WTC11 (cell line): Measurements from ENCODE around the gene ST8SIA1. TPM values are rescaled to one million over a fixed set of nuclear protein-coding genes. Genes with fewer than 3 reads are reported as not detected.

Source experiments
- ATAC-seq: fragments of 200-7000 bp; cut with Tn5 transposase; 2 replicates; pipeline ENCODE4 v1.10.0; 2021; ENCODE audit warnings: mild to moderate bottlenecking, moderate library complexity
- CTCF ChIA-PET: fragments of 300-600 bp; sonication (Branson Sonifier 250); formaldehyde crosslinking; loops from one replicate; lab custom pipeline; 2021; ENCODE audit warnings: antibody characterized with exemption; lab: Charles Lee
- POLR2A ChIA-PET: fragments of 350-600 bp; sonication (Branson Sonifier 250); formaldehyde crosslinking; loops from one replicate; lab custom pipeline; 2021; ENCODE audit warnings: antibody characterized with exemption; lab: Charles Lee
- DNase-seq: peaks from one replicate; pipeline ENCODE4 v3.0.0; 2021; ENCODE audit warnings: low spot score
- H3K27ac Mint-ChIP-seq: 2 replicates; pipeline ENCODE4 v1.8.0; 2021; ENCODE audit warnings: mixed read lengths
- H3K27me3 Mint-ChIP-seq: 2 replicates; pipeline ENCODE4 v1.8.0; 2021; ENCODE audit warnings: low read depth, mild to moderate bottlenecking, moderate library complexity, mixed read lengths
- H3K36me3 Mint-ChIP-seq: 2 replicates; pipeline ENCODE4 v1.8.0; 2021; ENCODE audit warnings: mixed read lengths
- H3K4me1 Mint-ChIP-seq: 2 replicates; pipeline ENCODE4 v1.8.0; 2022; ENCODE audit warnings: mixed read lengths
- H3K4me3 Mint-ChIP-seq: 2 replicates; pipeline ENCODE4 v1.8.0; 2021; ENCODE audit warnings: mild to moderate bottlenecking, moderate library complexity, mixed read lengths
- H3K9me3 Mint-ChIP-seq: 2 replicates; pipeline ENCODE4 v1.8.0; 2021; ENCODE audit warnings: mixed read lengths
- FOXK1 ChIP-seq: sonication (generic); formaldehyde crosslinking; IDR thresholded peaks from 2 replicates; pipeline ENCODE4 v1.8.0; 2022; ENCODE audit warnings: mild to moderate bottlenecking, moderate library complexity, missing genetic modification reagents
- GTF2I ChIP-seq: fragments of 250-450 bp; sonication (Bioruptor Pico); conservative IDR thresholded peaks from 2 replicates; pipeline ENCODE4 v1.4.0; 2021; ENCODE audit warnings: mild to moderate bottlenecking
- JAZF1 ChIP-seq: fragments of 250-450 bp; sonication (Bioruptor Pico); IDR thresholded peaks from 2 replicates; pipeline ENCODE4 v1.9.0; 2021; ENCODE audit warnings: moderate library complexity, mild to moderate bottlenecking, inconsistent platforms
- JUN ChIP-seq: sonication (generic); formaldehyde crosslinking; IDR thresholded peaks from 2 replicates; pipeline ENCODE4 v1.8.0; 2023; ENCODE audit warnings: mild to moderate bottlenecking, missing genetic modification reagents
- KAT7 ChIP-seq: sonication (generic); formaldehyde crosslinking; IDR thresholded peaks from 2 replicates; pipeline ENCODE4 v1.8.1; 2023; ENCODE audit warnings: missing genetic modification reagents, mild to moderate bottlenecking, borderline replicate concordance
- MXD4 ChIP-seq: fragments of 250-450 bp; sonication (Bioruptor Pico); IDR thresholded peaks from 2 replicates; pipeline ENCODE4 v1.8.0; 2021; ENCODE audit warnings: mild to moderate bottlenecking, moderate library complexity, borderline replicate concordance
- NFATC4 ChIP-seq: fragments of 250-450 bp; sonication (Bioruptor Pico); IDR thresholded peaks from 2 replicates; pipeline ENCODE4 v1.9.0; 2021; ENCODE audit warnings: mild to moderate bottlenecking
- NFYB ChIP-seq: sonication (generic); formaldehyde crosslinking; conservative IDR thresholded peaks from 2 replicates; pipeline ENCODE4 v1.8.0; 2022; ENCODE audit warnings: low read depth, missing genetic modification reagents
- ZNF138 ChIP-seq: sonication (generic); formaldehyde crosslinking; conservative IDR thresholded peaks from 2 replicates; pipeline ENCODE4 v1.8.1; 2022; ENCODE audit warnings: mild to moderate bottlenecking, moderate library complexity, missing genetic modification reagents
- ZNF263 ChIP-seq: sonication (generic); formaldehyde crosslinking; IDR thresholded peaks from 2 replicates; pipeline ENCODE4 v1.8.1; 2022; ENCODE audit warnings: low read depth, mild to moderate bottlenecking, moderate library complexity, missing genetic modification reagents
- ZNF317 ChIP-seq: sonication (generic); formaldehyde crosslinking; IDR thresholded peaks from 2 replicates; pipeline ENCODE4 v1.8.1; 2023; ENCODE audit warnings: low read depth, mild to moderate bottlenecking, moderate library complexity, missing genetic modification reagents, borderline replicate concordance
- ZNF671 ChIP-seq: fragments of 250-450 bp; sonication (Bioruptor Pico); IDR thresholded peaks from 2 replicates; pipeline ENCODE4 v1.8.0; 2021; ENCODE audit warnings: mild to moderate bottlenecking
- total RNA-seq: library from RNA; stranded (reverse); gene quantifications from 3 replicates; pipeline ENCODE4 v1.2.3, GENCODE V29; 2021
- TF ChIP-seq, protein P1 (sequence below): sonication (generic); formaldehyde crosslinking; IDR thresholded peaks from 2 replicates; pipeline ENCODE4 v1.8.1; 2022; ENCODE audit warnings: missing genetic modification reagents, borderline replicate concordance
- TF ChIP-seq, protein P2 (sequence below): sonication (generic); formaldehyde crosslinking; IDR thresholded peaks from 2 replicates; pipeline ENCODE4 v1.8.0; 2023; ENCODE audit warnings: missing genetic modification reagents
- TF ChIP-seq, protein P3 (sequence below): sonication (generic); formaldehyde crosslinking; IDR thresholded peaks from 2 replicates; pipeline ENCODE4 v1.8.0; 2022; ENCODE audit warnings: mild to moderate bottlenecking, missing genetic modification reagents
- TF ChIP-seq, protein P4 (sequence below): fragments of 250-450 bp; sonication (Bioruptor Pico); IDR thresholded peaks from 2 replicates; pipeline ENCODE4 v1.9.0; 2021; ENCODE audit warnings: mild to moderate bottlenecking, borderline replicate concordance
- TF ChIP-seq, protein P5 (sequence below): sonication (generic); formaldehyde crosslinking; IDR thresholded peaks from 2 replicates; pipeline ENCODE4 v1.8.1; 2022; ENCODE audit warnings: low read depth, mild to moderate bottlenecking, moderate library complexity, missing genetic modification reagents, borderline replicate concordance
- TF ChIP-seq, protein P6 (sequence below): sonication (generic); formaldehyde crosslinking; conservative IDR thresholded peaks from 2 replicates; pipeline ENCODE4 v1.8.1; 2023; ENCODE audit warnings: mild to moderate bottlenecking, low read depth, missing genetic modification reagents, moderate library complexity
- TF ChIP-seq, protein P7 (sequence below): fragments of 200-600 bp; IDR thresholded peaks from 2 replicates; pipeline ENCODE4 v1.8.0; 2022; ENCODE audit warnings: antibody characterized with exemption

Gene ST8SIA1
- total RNA-seq, 1 experiment from 2014 or later, result 2.3 TPM

DNA sequence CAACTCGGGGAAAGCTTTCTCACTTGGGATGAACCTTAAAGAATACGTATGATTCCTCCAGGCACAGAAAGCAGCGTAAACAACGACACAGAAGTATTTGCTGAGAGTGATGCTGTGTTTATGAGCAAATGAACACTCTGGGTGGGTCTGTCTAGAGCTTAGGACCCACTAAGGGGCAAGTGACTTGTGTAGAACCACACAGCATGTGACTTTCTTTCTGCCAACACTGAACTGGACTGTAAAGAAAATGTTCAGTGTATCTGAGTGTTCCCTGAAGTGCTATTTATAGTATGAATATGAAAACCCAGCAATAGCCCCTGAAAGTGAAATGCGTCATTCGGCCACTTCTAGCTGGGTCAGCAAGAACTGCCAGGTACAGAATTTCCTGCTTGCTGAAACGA, 78.5 kb downstream of the ST8SIA1 start (continued):
- TF ChIP-seq, protein P1, sequence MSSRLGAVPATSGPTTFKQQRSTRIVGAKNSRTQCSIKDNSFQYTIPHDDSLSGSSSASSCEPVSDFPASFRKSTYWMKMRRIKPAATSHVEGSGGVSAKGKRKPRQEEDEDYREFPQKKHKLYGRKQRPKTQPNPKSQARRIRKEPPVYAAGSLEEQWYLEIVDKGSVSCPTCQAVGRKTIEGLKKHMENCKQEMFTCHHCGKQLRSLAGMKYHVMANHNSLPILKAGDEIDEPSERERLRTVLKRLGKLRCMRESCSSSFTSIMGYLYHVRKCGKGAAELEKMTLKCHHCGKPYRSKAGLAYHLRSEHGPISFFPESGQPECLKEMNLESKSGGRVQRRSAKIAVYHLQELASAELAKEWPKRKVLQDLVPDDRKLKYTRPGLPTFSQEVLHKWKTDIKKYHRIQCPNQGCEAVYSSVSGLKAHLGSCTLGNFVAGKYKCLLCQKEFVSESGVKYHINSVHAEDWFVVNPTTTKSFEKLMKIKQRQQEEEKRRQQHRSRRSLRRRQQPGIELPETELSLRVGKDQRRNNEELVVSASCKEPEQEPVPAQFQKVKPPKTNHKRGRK (CRISPR knock-in tag), result no peak
- no peak for TF ChIP-seq NFATC4 (CRISPR knock-in tag)
- TF ChIP-seq, protein P2, sequence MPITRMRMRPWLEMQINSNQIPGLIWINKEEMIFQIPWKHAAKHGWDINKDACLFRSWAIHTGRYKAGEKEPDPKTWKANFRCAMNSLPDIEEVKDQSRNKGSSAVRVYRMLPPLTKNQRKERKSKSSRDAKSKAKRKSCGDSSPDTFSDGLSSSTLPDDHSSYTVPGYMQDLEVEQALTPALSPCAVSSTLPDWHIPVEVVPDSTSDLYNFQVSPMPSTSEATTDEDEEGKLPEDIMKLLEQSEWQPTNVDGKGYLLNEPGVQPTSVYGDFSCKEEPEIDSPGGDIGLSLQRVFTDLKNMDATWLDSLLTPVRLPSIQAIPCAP, result no peak
- no peak for TF ChIP-seq JAZF1
- no peak for TF ChIP-seq MXD4 (CRISPR knock-in tag)
- TF ChIP-seq, protein P3, sequence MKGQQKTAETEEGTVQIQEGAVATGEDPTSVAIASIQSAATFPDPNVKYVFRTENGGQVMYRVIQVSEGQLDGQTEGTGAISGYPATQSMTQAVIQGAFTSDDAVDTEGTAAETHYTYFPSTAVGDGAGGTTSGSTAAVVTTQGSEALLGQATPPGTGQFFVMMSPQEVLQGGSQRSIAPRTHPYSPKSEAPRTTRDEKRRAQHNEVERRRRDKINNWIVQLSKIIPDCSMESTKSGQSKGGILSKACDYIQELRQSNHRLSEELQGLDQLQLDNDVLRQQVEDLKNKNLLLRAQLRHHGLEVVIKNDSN (CRISPR knock-in tag), result no peak
- TF ChIP-seq FOXK1 (CRISPR knock-in tag), result no peak
- TF ChIP-seq NFYB (CRISPR knock-in tag), result no peak

DNA sequence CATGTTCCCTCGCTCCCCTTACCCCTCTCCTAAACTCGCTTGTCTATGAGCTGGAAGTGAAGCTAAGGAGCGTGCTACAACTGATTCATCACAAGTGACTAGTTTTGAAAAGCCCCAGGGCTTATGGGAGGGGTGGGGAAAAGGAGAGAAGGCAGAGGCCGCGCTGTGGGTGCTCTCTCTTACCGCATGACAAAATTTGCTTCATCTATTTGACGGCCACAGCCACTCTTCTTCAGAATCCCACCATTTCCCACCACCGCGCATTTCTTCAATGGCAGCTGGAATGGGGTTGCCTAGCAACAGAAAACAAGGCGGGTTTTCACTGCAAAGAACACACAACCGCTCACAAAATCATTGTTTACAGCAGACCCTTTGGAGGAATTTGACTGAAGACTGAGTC, 79.4 kb downstream of the ST8SIA1 start:
- ATAC-seq, result peak; percentile 75
- no peaks in the 10 kb centered on the region for H3K9me3 Mint-ChIP-seq
- POLR2A ChIA-PET, result interaction anchor here (1.3 kb wide), 1 partner anchor 11 kb away, joined by 3 read pairs; no protein-coding TSS in a partner anchor
- DNase-seq, result peak; percentile 44
- CTCF ChIA-PET, result interaction anchor here (1.0 to 1.4 kb wide), 2 partner anchors 23 to 28 kb away, joined by 4 read pairs; no protein-coding TSS in a partner anchor
- H3K27ac Mint-ChIP-seq, result no peak overlapping the region
- H3K36me3 Mint-ChIP-seq, result no peaks in the 10 kb centered on the region
- no peaks in the 10 kb centered on the region; the same call in 1 of the 2 replicates for H3K4me1 Mint-ChIP-seq
- H3K4me3 Mint-ChIP-seq, result no peak overlapping the region
- TF ChIP-seq, protein P4, sequence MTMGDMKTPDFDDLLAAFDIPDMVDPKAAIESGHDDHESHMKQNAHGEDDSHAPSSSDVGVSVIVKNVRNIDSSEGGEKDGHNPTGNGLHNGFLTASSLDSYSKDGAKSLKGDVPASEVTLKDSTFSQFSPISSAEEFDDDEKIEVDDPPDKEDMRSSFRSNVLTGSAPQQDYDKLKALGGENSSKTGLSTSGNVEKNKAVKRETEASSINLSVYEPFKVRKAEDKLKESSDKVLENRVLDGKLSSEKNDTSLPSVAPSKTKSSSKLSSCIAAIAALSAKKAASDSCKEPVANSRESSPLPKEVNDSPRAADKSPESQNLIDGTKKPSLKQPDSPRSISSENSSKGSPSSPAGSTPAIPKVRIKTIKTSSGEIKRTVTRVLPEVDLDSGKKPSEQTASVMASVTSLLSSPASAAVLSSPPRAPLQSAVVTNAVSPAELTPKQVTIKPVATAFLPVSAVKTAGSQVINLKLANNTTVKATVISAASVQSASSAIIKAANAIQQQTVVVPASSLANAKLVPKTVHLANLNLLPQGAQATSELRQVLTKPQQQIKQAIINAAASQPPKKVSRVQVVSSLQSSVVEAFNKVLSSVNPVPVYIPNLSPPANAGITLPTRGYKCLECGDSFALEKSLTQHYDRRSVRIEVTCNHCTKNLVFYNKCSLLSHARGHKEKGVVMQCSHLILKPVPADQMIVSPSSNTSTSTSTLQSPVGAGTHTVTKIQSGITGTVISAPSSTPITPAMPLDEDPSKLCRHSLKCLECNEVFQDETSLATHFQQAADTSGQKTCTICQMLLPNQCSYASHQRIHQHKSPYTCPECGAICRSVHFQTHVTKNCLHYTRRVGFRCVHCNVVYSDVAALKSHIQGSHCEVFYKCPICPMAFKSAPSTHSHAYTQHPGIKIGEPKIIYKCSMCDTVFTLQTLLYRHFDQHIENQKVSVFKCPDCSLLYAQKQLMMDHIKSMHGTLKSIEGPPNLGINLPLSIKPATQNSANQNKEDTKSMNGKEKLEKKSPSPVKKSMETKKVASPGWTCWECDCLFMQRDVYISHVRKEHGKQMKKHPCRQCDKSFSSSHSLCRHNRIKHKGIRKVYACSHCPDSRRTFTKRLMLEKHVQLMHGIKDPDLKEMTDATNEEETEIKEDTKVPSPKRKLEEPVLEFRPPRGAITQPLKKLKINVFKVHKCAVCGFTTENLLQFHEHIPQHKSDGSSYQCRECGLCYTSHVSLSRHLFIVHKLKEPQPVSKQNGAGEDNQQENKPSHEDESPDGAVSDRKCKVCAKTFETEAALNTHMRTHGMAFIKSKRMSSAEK (CRISPR knock-in tag), result no peak
- TF ChIP-seq ZNF263 (CRISPR knock-in tag), result no peak
- no peak for TF ChIP-seq NFATC4 (CRISPR knock-in tag)
- TF ChIP-seq, protein P5, sequence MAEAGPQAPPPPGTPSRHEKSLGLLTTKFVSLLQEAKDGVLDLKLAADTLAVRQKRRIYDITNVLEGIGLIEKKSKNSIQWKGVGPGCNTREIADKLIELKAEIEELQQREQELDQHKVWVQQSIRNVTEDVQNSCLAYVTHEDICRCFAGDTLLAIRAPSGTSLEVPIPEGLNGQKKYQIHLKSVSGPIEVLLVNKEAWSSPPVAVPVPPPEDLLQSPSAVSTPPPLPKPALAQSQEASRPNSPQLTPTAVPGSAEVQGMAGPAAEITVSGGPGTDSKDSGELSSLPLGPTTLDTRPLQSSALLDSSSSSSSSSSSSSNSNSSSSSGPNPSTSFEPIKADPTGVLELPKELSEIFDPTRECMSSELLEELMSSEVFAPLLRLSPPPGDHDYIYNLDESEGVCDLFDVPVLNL (CRISPR knock-in tag), result no peak
- no peak for TF ChIP-seq KAT7
- no peak for TF ChIP-seq JUN
- no peak for TF ChIP-seq ZNF317 (CRISPR knock-in tag)
- TF ChIP-seq, protein P6, sequence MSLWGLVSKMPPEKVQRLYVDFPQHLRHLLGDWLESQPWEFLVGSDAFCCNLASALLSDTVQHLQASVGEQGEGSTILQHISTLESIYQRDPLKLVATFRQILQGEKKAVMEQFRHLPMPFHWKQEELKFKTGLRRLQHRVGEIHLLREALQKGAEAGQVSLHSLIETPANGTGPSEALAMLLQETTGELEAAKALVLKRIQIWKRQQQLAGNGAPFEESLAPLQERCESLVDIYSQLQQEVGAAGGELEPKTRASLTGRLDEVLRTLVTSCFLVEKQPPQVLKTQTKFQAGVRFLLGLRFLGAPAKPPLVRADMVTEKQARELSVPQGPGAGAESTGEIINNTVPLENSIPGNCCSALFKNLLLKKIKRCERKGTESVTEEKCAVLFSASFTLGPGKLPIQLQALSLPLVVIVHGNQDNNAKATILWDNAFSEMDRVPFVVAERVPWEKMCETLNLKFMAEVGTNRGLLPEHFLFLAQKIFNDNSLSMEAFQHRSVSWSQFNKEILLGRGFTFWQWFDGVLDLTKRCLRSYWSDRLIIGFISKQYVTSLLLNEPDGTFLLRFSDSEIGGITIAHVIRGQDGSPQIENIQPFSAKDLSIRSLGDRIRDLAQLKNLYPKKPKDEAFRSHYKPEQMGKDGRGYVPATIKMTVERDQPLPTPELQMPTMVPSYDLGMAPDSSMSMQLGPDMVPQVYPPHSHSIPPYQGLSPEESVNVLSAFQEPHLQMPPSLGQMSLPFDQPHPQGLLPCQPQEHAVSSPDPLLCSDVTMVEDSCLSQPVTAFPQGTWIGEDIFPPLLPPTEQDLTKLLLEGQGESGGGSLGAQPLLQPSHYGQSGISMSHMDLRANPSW (CRISPR knock-in tag), result no peak
- no peak for TF ChIP-seq GTF2I (CRISPR knock-in tag)
- TF ChIP-seq, protein P7, sequence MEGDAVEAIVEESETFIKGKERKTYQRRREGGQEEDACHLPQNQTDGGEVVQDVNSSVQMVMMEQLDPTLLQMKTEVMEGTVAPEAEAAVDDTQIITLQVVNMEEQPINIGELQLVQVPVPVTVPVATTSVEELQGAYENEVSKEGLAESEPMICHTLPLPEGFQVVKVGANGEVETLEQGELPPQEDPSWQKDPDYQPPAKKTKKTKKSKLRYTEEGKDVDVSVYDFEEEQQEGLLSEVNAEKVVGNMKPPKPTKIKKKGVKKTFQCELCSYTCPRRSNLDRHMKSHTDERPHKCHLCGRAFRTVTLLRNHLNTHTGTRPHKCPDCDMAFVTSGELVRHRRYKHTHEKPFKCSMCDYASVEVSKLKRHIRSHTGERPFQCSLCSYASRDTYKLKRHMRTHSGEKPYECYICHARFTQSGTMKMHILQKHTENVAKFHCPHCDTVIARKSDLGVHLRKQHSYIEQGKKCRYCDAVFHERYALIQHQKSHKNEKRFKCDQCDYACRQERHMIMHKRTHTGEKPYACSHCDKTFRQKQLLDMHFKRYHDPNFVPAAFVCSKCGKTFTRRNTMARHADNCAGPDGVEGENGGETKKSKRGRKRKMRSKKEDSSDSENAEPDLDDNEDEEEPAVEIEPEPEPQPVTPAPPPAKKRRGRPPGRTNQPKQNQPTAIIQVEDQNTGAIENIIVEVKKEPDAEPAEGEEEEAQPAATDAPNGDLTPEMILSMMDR, result no peak
- TF ChIP-seq ZNF138 (CRISPR knock-in tag), result no peak
- TF ChIP-seq ZNF671 (CRISPR knock-in tag), result no peak
- H3K27me3 Mint-ChIP-seq, result no peaks in the 10 kb centered on the region
